GM18858 (cell line): Measurements from ENCODE around the gene SETMAR.

Experiments used
- ATAC-seq: cut with Tn5 transposase; IDR thresholded peaks from one replicate; pipeline ENCODE4 v1.9.1; 2021; ENCODE audit not compliant: unreplicated experiment

The SETMAR gene

GRCh38 chr3:4351164-4351855, 48.1 kb downstream of the SETMAR start:
- peak; percentile 38 for ATAC-seq

- ATAC-seq: no peak
Measured at GRCh38 chr3:4351872-4352271, 48.7 kb downstream of the SETMAR start.

- ATAC-seq: no peak
Measured at GRCh38 chr3:4355401-4356219, 52.4 kb downstream of the SETMAR start.

GRCh38 chr3:4356220-4356540, 53.0 kb downstream of the SETMAR start:
- ATAC-seq: no peak

- ATAC-seq: no peak
Measured at GRCh38 chr3:4356546-4357410, 53.6 kb downstream of the SETMAR start.

GRCh38 chr3:4358273-4358672, 55.1 kb downstream of the SETMAR start:
- no peak for ATAC-seq

GRCh38 chr3:4359805-4360502, 56.8 kb downstream of the SETMAR start:
- no peak for ATAC-seq

GRCh38 chr3:4360817-4361216, 57.6 kb downstream of the SETMAR start:
- no peak for ATAC-seq

GRCh38 chr3:4362523-4362922, 59.4 kb downstream of the SETMAR start:
- no peak for ATAC-seq
